ENCODE data around the gene JUP.

JUP gene

DNA sequence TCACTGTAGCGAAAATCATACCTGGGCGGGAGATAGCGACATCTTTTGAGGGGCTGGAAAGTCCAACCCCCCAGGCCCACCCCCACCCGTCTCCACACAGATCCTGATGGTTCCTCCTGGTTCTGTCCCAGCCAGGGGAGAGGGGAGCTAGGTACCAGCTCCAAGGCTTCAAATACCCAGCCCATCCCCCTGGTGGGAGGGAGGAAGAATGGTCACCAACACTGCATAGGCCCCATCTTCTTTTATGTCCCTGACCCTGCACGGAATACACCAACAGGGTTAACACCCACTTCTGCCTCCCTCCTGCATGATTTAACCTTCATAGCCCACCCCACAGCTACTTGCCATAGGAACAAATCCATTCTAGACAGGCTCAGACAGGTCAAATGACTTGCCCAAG is 61.4 kb downstream of the JUP start:
- in situ Hi-C loops (cut with HindIII; ENCODE audit: low sequenced_read_pairs) = loop anchor here (10.0 kb wide), 1 partner anchor 80 kb away; no protein-coding TSS in a partner anchor

- in situ Hi-C loops (cut with HindIII; ENCODE audit: low sequenced_read_pairs) = loop anchor here (10.0 kb wide), 1 partner anchor 80 kb away; no protein-coding TSS in a partner anchor
Measured at GRCh38 chr17:41724476-41725050, 61.9 kb downstream of the JUP start.

GRCh38 chr17:41723801-41724475 is 62.6 kb downstream of the JUP start:
- in situ Hi-C loops (cut with HindIII; ENCODE audit: low sequenced_read_pairs) = loop anchor here (10.0 kb wide), 1 partner anchor 81 kb away; no protein-coding TSS in a partner anchor

GRCh38 chr17:41722231-41722630 is 64.3 kb downstream of the JUP start:
- in situ Hi-C loops (cut with HindIII; ENCODE audit: low sequenced_read_pairs) = loop anchor here (10.0 kb wide), 1 partner anchor 83 kb away; no protein-coding TSS in a partner anchor

DNA sequence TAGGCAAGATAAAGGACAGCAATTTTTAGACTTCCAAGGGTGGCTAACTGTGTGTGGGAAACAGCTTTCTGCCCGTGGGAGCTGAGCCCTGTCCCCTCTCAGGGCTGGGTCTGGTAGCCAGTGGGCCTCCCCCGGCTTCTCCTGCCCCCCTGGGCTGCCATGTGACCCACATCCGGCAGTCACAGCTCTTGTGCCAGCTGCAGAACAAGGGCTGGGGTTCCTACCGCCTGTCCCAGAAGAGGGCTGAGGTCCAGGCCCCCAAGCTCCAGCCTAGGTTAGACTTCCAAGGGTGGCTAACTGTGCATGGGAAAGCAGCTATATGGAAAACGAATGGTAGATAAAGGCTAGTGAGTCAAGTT is 68.2 kb downstream of the JUP start:
- in situ Hi-C loops (cut with HindIII; ENCODE audit: low sequenced_read_pairs) = no loop called here

DNA sequence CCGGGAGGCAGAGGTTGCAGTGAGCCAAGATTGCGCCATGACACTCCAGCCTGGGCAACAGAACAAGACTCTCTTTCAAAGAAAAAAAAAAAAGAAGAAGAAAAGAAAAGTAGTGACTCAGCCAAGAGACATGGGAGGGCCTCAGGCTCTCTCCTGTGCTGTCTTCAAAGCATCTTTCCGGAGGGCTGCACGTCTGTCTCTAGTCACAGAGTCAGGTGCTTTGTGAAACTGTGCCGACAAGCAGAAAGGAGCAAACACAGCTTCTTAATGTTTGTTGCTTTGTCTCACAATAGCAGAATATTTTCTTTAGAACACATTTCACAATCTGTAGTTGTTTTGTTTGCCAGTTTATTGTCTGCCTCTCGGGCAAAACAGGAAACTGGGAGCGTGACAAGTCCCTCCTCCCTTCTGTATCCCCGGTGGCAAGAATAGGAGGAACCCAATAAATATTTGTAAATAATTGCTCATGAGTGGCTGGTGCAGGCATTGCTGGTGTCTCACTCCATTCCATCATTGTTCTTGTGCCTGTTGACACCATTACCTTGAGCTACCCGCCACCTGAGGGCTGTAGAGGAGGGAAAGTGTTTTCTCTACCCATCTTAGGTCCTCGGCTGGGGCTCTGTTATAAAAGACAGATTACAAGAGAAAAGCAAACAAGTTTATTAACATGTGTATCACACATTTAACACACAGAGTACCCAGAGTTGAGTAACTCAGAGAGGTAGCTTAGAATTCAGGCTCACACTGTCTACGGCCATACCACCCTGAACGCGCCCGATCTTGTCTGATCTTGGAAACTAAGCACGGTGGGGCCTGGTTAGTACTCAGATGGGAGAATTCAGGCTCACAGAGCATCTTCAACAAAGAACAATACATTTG is 68.9 kb downstream of the JUP start:
- in situ Hi-C loops (cut with HindIII; ENCODE audit: low sequenced_read_pairs) = no loop called here

GRCh38 chr17:41711669-41712400 is 74.7 kb downstream of the JUP start, which contains the start of gene GAST:
GAST (plus strand) TSS chr17:41712331; CDS start chr17:41715437, 3,106 bp downstream.
- in situ Hi-C loops (cut with HindIII; ENCODE audit: low sequenced_read_pairs) = no loop called here

DNA sequence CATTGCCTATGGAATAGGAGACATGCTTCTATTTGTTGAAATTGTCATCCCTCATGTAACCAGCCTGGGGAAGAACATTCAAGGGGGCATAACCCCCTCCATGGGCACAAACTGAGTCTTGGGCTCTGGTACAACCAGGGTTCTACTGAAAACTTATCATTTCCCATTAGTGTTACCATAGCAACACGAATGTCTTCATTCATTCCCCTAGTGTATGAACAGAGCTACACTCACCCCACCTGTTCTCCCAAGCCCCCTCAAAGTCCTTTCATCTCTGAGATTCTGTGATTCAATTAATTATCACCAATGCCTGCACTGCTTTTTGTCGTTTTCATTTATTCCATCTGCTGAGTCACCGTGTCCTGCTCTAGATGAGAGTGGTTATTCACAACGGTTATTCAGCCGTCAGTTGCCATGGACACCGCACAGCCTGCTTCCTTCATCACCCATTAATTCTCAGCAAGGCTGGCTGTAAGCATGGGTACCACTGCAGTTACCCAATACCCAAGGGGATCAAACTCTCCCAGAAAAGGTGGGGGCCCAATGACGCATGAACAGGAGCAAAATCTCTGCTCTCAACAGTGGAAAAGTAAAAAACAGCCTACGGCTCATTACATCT is 75.9 kb downstream of the JUP start:
- in situ Hi-C loops (cut with HindIII; ENCODE audit: low sequenced_read_pairs) = no loop called here

GRCh38 chr17:41707803-41708669 is 78.5 kb downstream of the JUP start:
- in situ Hi-C loops (cut with HindIII; ENCODE audit: low sequenced_read_pairs) = no loop called here

DNA sequence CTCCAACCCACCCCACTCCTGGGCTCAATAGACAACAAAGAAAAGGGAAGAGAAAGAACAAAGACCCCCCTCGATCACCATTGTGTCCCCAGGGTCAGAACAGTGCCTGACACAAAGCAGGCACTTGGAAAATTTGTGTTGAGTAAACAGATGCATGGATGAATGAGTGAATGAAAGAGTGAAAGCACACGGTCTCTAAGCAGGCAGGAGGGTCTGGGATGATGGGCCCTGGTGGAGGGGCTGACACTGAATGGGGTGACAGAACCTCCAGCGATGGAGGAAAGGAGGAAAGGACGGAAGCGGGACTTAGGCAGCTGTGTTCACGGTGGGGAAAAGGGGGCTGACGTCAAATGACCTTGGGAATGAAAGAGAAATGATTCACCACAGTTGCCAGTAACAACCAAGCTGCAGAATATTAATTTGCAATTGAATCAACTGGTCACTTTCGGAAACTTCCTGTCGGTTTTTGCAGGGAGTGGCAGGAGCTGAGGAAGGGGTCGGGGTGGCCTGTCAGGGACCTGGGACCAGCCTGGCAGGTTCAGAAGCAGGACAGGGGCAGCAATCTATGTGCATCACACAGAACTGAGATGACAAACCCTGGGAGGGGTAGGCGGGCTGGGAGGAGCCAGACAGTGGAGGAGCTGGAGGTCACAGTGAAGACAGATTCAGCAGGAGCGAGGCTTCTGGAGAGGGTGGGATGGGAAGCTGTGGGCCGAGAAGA is 81.1 kb downstream of the JUP start:
- in situ Hi-C loops (cut with HindIII; ENCODE audit: low sequenced_read_pairs) = no loop called here
